Activated CD8-positive, alpha-beta memory T cell treated with anti-CD3 and anti-CD28 coated beads for 36 hours (primary cell): ENCODE results near the gene IGSF6. TPM values are rescaled to one million over a fixed set of nuclear protein-coding genes. Genes with fewer than 3 reads are reported as not detected.
"Not testable (repeated sequence)": the region's sequence is repeated elsewhere in the genome, so short reads cannot be mapped to it uniquely, and the experiment has no call there.

Experiments used
- CTCF ChIA-PET: fragments of 350-600 bp; sonication (Branson Sonifier 250); formaldehyde crosslinking; loops from one replicate; lab custom pipeline; 2021; ENCODE audit warnings: antibody characterized with exemption; lab: Charles Lee
- POLR2A ChIA-PET: fragments of 350-600 bp; sonication (Branson Sonifier 250); formaldehyde crosslinking; loops from one replicate; lab custom pipeline; 2021; ENCODE audit warnings: antibody characterized with exemption; lab: Charles Lee
- total RNA-seq, 2 experiments: library from RNA; stranded (reverse); gene quantifications; one replicate each; pipeline ENCODE4 v1.2.3, GENCODE V29; 2021

The IGSF6 gene, protein sequence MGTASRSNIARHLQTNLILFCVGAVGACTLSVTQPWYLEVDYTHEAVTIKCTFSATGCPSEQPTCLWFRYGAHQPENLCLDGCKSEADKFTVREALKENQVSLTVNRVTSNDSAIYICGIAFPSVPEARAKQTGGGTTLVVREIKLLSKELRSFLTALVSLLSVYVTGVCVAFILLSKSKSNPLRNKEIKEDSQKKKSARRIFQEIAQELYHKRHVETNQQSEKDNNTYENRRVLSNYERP
- under 1 TPM; 0.08 TPM for total RNA-seq

- ChIA-PET POLR2A (no interaction called here), CTCF (no interaction called here)
Measured at GRCh38 chr16:21652453-21652852, at the start of gene IGSF6. Gene IGSF6, minus strand, starts transcription at chr16:21652608. Its CDS starts 10 bp downstream, at chr16:21652598.

- ChIA-PET POLR2A (no interaction called here), CTCF (no interaction called here)
Measured at GRCh38 chr16:21701271-21701670, 48.9 kb upstream of the IGSF6 start.

DNA sequence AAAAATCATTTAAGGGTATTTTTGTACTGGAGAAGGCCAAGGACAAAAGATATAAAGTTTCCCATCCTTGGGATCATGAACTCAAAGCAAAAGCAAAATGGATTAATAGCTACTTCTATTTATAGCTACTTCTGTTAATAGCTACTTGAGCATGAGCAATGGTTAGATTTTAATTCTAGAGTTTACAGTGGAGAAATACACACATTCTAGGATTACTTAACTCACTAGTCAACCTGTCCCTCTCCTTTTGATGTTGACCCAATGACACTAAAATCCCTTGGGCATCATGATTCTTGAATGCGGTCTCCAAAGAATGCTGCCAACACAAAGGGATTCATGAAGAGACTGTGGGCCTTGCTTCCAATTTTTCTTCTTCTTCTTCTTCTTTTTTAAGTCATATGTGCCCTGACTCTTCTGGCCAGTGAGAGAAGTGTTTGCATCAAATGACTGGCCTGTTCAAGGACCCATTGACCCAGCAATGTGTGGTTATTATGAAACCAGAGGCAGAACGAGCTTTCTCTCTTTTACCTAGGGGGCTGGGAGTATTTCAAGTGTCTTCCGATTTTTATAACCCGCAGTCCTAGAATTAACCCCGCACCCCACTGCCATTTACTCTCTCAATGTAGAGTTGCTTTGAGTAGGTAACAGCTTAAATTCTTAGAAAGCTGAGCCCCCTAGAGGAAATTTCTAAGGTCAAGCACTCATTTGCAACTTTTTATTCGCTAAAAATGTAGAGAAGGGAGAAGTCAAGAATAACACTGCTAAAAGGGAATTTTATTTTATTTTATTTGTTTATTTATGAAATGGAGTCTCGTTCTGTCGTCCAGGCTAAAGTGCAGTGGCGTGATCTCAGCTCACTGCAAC, 46.0 kb upstream of the IGSF6 start:
- POLR2A ChIA-PET, result no interaction called here
- CTCF ChIA-PET, result no interaction called here

GRCh38 chr16:21697032-21697431, 44.6 kb upstream of the IGSF6 start:
- ChIA-PET POLR2A (no interaction called here), CTCF (no interaction called here)

DNA sequence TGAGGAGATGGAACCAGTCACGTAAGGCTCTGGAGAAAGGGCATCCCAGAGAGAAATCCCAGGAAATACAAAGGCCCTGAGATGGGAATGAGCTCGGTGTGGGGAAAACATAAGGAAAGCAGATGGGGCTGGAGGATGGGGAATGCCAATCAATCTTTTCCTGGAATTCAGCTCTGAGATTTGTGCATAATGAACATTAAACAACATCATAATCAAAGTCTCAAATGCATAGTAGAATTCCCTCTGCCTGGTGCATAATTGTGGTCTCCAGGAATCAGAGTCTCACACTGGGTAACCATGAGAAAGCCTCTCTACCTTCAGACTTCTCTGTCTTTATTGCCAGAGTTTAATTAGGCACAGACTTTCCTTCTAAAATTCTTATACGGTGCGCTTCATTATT, 42.2 kb upstream of the IGSF6 start:
- ChIA-PET POLR2A (no interaction called here), CTCF (interaction anchor here (2.2 kb wide), 1 partner anchor 37 kb away, joined by 8 read pairs; no protein-coding TSS in a partner anchor)

DNA sequence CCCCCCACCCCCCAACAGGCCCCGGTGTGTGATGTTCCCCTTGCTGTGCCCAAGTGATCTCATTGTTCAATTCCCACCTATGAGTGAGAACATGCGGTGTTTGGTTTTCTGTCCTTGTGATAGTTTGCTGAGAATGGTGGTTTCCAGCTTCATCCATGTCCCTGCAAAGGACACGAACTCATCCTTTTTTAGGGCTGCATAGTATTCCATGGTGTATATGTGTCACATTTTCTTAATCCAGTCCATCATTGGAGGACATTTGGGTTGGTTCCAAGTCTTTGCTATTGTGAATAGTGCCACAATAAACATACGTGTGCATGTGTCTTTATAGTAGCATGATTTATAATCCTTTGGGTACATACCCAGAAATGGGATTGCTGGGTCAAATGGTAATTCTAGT, 38.6 kb upstream of the IGSF6 start:
- CTCF ChIA-PET, POLR2A ChIA-PET: not testable (repeated sequence)

GRCh38 chr16:21689107-21689506, 36.7 kb upstream of the IGSF6 start:
- ChIA-PET CTCF (no interaction called here), POLR2A (no interaction called here)

- POLR2A ChIA-PET, result no interaction called here
- CTCF ChIA-PET, result interaction anchor here (1.1 kb wide), 1 partner anchor 121 kb away, joined by 3 read pairs; no protein-coding TSS in a partner anchor
Measured at GRCh38 chr16:21685034-21685455, 32.6 kb upstream of the IGSF6 start.

DNA sequence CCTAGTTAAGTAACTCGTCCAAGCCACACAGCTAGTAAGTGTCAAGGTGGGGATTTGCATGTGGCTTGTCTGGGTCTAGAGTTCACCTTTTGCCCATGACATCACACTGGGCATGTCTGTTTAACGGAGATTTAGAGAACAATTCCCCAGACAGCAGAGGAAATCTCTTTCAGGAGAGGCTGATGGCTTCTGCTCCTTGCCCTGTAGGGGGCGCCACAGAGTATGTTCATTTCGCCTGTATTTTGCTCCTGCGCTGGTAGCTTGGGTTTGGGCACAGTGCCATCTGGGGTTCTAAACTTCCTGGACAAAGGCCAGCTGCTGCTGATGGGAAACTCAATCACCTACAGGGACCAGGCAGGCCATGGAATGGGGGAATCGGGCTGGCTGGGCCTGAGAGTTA, 31.8 kb upstream of the IGSF6 start:
- POLR2A ChIA-PET, result no interaction called here

DNA sequence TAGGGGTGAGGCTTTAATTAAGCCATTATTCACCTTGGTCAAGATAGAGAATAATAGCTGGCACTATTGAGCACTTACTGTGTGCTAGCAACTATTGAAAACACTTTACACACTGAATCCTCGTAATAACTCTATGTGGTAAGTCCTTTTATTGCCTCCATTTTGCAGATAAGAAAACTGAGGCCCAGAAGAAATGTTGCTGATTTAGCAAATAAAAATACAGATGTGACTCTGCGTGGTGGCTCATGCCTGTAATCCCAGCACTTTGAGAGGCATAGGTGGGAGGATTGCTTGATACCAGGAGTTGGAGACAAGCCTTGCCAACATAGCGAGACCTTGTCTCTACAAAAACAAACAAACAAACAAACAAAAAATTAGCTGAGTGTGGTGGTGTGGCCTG, 30.8 kb upstream of the IGSF6 start:
- CTCF ChIA-PET, result interaction anchor here (0.9 kb wide), 1 partner anchor 55 kb away, joined by 3 read pairs; no protein-coding TSS in a partner anchor

More for the DNA sequence above, 31.8 kb upstream of the IGSF6 start:
- CTCF ChIA-PET, result interaction anchor here (1.1 kb wide), 1 partner anchor 120 kb away, joined by 3 read pairs; no protein-coding TSS in a partner anchor

DNA sequence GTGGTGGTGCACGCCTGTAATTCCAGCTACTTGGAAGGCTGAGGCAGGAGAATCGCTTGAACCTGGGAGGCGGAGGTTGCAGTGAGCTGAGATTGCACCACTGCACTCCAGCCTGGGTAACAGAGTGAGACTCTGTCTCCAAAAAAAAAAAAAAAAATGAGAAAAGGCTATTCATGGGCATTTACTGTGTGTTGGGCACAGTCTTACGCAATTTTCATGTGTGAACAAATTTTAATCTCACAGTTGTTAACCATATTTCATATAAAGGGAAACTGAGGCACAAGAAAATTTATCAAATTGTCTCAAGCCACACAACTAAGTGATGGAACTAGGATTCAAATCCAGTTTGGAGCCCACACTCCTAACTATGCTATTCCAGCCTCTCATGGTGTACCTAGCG, 28.3 kb upstream of the IGSF6 start:
- POLR2A ChIA-PET, CTCF ChIA-PET: not testable (repeated sequence)

More for the DNA sequence above, 30.8 kb upstream of the IGSF6 start:
- POLR2A ChIA-PET, result no interaction called here

GRCh38 chr16:21674456-21674855, 22.0 kb upstream of the IGSF6 start:
- POLR2A ChIA-PET, CTCF ChIA-PET: not testable (repeated sequence)

- ChIA-PET CTCF (no interaction called here), POLR2A (no interaction called here)
Measured at GRCh38 chr16:21673469-21673868, 21.1 kb upstream of the IGSF6 start.

DNA sequence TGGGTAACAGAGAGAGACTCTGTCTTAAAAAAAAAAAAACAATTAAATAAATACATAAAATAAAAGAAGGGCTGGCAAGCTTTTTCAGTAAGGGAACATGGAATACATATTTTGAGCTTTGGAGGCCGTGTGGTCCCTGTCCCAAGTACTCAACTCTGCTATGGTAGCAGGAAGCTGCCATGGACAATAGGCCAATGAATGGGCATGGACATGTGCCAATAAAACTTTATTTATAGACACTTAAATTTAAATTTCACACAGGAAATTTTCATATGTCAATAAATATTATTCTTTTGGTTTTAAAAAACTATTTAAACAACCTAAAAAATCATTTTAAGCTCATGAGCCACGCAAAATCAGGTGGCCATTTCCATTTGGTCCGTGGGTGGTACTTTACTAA, 15.2 kb upstream of the IGSF6 start:
- CTCF ChIA-PET, result interaction anchor here (1.2 kb wide), 1 partner anchor 10 kb away, joined by 6 read pairs; no protein-coding TSS in a partner anchor

GRCh38 chr16:21666772-21667171, 14.4 kb upstream of the IGSF6 start:
- POLR2A ChIA-PET, result no interaction called here
- CTCF ChIA-PET, result interaction anchor here (0.6 kb wide), 1 partner anchor 9 kb away, joined by 4 read pairs; no protein-coding TSS in a partner anchor

More for the DNA sequence above, 15.2 kb upstream of the IGSF6 start:
- POLR2A ChIA-PET, result no interaction called here

GRCh38 chr16:21664801-21665492, 12.5 kb upstream of the IGSF6 start:
- CTCF ChIA-PET, result interaction anchor here (0.8 kb wide), 1 partner anchor 8 kb away, joined by 4 read pairs; no protein-coding TSS in a partner anchor
- POLR2A ChIA-PET, result no interaction called here

DNA sequence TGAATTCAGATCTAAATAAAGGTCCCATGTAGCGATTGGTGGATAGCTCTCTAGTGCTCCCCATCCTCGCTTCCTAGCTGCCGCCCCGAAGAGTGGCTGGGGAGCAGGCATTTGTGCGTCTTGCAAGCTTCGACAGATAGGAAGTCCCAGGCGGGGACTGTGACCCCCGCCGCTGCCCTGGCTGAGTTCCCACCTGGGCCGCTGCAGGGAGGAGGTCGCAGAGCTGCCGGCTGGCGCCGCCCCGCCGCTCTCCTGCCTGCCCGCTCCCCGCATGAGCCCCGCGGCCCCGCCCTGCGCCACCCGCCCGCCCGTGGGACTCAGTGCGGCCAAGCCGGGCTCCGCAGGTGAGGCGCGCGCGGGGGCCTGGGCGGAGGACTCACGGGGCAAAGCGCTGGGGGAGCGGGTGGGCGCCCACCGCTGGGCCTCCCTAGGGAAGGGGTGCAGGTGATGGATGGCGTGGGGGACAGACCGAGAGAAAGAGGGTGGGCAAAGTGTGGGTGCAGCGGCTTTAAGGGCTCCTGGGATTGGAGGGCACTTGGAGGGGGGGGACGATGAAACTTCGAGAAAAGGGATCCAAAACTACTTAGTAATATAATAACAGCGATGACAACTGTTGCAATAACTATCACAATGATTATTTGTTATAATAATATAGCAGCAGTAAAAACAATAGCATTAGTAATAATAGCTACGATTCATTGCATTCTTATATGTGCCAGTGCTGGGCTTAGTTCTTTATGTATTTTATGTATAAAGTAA, 11.7 kb upstream of the IGSF6 start, which contains the start of gene OTOA:
TSS of gene OTOA (plus strand) at position 80 of the 759 bp plus-strand sequence. CDS start 14,547 bp downstream, outside the sequence.
- POLR2A ChIA-PET, result no interaction called here
- CTCF ChIA-PET, result no interaction called here

- POLR2A ChIA-PET, result no interaction called here
- CTCF ChIA-PET, result interaction anchor here (0.7 kb wide), 1 partner anchor 23 kb away, joined by 3 read pairs; no protein-coding TSS in a partner anchor
Measured at GRCh38 chr16:21659124-21659523, 6.7 kb upstream of the IGSF6 start.
